ENCODE data around the gene TREH.

The TREH gene

DNA sequence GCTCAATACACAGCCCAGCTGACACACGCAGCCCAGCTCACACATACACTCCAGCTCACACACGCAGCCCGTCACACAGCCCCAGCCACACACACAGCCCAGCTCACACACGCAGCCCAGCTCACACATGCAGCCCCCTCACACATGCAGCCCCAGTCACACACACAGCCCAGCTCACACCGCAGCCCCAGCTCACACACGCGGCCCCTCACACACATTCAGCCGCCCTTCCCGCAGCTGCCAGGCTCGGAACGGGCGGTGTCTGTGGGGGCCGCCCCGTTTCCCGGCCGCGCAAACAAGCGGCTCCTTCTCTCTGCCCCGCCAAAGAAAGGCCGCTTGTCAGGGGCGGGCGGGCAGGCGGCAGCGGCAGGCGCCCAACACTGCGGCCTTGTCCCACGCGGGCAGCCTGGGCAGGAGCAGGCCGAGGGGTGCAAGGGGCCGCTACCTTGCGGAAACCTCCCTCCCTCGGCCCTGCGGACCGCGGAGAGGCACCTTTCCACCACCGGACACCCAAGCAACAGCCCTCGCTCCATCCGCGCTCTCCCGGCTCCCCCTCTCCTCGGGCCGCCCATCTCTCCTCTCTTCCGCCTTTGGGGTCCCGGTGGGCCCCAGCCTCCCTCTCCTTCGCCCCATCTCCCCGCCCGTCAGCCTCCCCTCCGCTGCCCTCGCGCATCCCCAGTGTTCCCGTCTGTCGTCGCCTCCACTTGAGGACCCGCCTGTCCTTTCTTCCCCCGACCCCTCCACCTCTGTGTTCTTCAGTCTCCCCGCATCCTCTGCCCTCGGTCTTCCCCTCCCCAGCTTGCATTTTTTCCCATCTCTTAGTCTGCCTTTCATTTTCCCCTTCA is 69.8 kb downstream of the TREH start:
- no peak for DNase-seq

DNA sequence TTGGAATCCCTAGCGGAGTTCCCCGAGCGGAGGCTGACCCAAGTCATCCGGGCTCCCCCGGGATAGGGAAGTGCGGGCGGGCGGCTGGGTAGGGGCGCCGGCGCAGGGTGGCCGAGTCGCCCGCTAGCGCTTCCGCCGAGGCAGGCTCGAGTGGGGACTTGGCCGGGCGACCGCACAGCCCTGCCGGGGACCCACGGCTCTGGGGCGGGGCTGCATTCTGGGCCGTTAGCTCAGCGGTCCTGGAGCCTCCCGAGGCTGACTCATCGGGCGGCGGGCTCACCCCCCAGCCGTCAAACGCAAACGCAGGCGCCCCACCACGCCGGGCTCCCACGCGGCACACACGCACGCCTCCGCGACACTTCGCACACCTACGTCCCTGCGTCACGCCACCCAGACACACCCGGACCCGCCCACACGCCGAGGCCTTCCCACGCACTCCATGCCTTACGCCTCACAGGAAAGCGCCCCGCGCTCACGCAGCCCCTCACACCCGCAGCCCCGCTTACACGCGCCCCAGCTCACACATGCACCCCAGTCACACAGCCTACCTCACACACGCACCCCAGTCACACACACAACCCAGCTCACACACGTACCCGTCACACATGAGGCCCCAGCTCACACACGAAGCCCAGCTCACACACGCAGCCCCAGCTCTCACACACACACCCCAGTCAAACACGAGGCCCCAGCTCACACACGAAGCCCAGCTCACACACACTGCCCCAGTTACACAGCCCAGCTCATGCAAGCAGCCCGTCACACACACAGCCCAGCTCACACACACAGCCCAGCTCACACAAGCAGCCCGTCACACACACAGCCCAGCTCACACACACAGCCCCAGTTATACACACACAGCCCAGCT is 70.9 kb downstream of the TREH start:
- DNase-seq: no peak

DNA sequence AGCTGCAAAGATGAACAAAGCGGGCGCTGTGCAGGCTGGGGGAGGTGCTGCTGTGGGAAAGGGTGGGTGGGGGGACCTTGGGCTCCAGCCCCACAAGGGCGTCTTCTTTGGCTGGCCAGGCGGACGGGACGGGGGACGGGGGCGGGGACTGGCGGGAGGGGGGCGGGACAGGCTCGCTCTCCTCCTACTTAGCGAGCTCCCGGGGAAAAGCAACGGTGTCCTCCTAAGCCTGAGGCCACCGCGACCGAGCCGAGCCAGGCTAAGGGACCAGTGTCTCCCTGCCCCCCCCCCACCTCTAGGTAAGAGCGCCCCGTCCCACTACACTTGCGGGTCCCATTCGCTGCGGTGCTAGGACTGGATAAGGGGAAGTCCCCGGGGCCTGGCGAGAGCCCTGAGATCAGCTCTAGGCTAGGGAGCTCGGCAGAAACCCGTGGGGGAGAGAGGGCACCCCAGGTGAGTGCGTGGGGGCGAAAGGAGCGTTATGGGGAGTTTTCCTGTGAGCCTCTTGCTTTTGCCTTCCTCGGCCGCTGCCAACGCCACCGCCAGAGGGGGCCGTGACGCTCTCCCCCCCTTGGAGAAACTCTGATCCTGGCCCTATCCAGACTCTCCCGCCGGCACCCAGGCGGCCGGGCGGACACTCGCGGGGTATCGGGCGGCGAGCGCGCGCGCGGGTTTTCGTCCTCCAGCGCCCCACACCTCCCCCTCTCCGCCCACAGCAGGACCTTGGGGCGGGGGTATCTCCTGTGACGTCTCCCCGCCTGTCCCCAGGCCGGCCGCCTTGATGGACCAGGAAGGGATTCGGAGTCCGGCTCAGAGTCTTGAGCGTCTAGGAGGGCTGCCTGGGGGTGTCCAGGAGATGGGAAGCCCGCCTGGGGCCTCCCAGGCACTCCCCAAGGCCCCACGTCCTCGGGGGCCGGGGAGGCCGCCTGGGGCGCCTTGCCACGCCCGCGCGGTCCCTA is 71.8 kb downstream of the TREH start, which contains the start of gene PHLDB1:
Gene PHLDB1, plus strand, starts transcription at position 215 of the 959 bp plus-strand sequence. CDS start 6,222 bp downstream, outside the sequence.
- no peak for DNase-seq
